ENCODE results near the gene COL6A1.

GRCh38 chr21:46054031-46054430, 72.5 kb downstream of the COL6A1 start:
- TF ChIP-seq CTCF (IDR thresholded peaks at IDR 0.05; ENCODE audit: borderline replicate concordance, extremely low read depth, low read length, poor library complexity, severe bottlenecking) (no peak), EZH2 (IDR thresholded peaks at IDR 0.05; ENCODE audit: borderline replicate concordance, low read depth, low read length, severe bottlenecking) (no peak)
